Measurements from ENCODE around the gene ATF7. TPM values are rescaled to one million over a fixed set of nuclear protein-coding genes. Genes with fewer than 3 reads are reported as not detected.

The ATF7 gene
- total RNA-seq, 1 experiment from 2014 or later = 11.9 TPM

- no peak for DNase-seq (ENCODE audit: low read depth)
Observed at GRCh38 chr12:53501615-53502181, 124.5 kb downstream of the ATF7 start.

GRCh38 chr12:53500776-53501614, 125.2 kb downstream of the ATF7 start, which contains the start of gene TARBP2:
TARBP2 (plus strand) TSS chr12:53501283; CDS start chr12:53501409, 126 bp downstream.
- DNase-seq (ENCODE audit: low read depth) = peak; percentile 99

- DNase-seq (ENCODE audit: low read depth) = peak; percentile 65
Observed at GRCh38 chr12:53500142-53500775, 125.9 kb downstream of the ATF7 start.

GRCh38 chr12:53499266-53500141, 126.7 kb downstream of the ATF7 start, which contains the start of gene MAP3K12:
MAP3K12 (minus strand) TSS chr12:53499458; CDS start chr12:53487391, 12,067 bp downstream.
- peak; percentile 58 for DNase-seq (ENCODE audit: low read depth)

GRCh38 chr12:53498235-53498630, 127.9 kb downstream of the ATF7 start:
- no peak for DNase-seq (ENCODE audit: low read depth)

- no peak for DNase-seq (ENCODE audit: low read depth)
Observed at GRCh38 chr12:53497461-53497860, 128.7 kb downstream of the ATF7 start.

GRCh38 chr12:53496752-53497032, 129.5 kb downstream of the ATF7 start:
- no peak for DNase-seq (ENCODE audit: low read depth)

- peak; percentile 50 for DNase-seq (ENCODE audit: low read depth)
Observed at GRCh38 chr12:53495903-53496751, 130.1 kb downstream of the ATF7 start.

GRCh38 chr12:53493610-53494391, 132.4 kb downstream of the ATF7 start:
- no peak for DNase-seq (ENCODE audit: low read depth)

- DNase-seq (ENCODE audit: low read depth) = peak; percentile 88
Observed at GRCh38 chr12:53492830-53493609, 133.2 kb downstream of the ATF7 start.

GRCh38 chr12:53492188-53492587, 134.0 kb downstream of the ATF7 start:
- DNase-seq (ENCODE audit: low read depth) = no peak

- no peak for DNase-seq (ENCODE audit: low read depth)
Observed at GRCh38 chr12:53489242-53489864, 136.8 kb downstream of the ATF7 start.

- DNase-seq (ENCODE audit: low read depth) = no peak
Observed at GRCh38 chr12:53486736-53487487, 139.3 kb downstream of the ATF7 start.

GRCh38 chr12:53485955-53486735, 140.0 kb downstream of the ATF7 start:
- DNase-seq (ENCODE audit: low read depth) = no peak

- peak; percentile 58 for DNase-seq (ENCODE audit: low read depth)
Observed at GRCh38 chr12:53484686-53485575, 141.3 kb downstream of the ATF7 start.

GRCh38 chr12:53483979-53484377, 142.2 kb downstream of the ATF7 start:
- DNase-seq (ENCODE audit: low read depth) = no peak

Measured in M059J (cell line).